PC-3 (cell line): ENCODE data around the gene GPR52. TPM values are rescaled to one million over a fixed set of nuclear protein-coding genes. Genes with fewer than 3 reads are reported as not detected.

Source experiments
- ATAC-seq: fragments of 200-7000 bp; cut with Tn5 transposase; 2 replicates; pipeline ENCODE4 v1.9.1; 2020; ENCODE audit warnings: mild to moderate bottlenecking, moderate library complexity
- BruUV-seq: library from RNA; stranded (reverse); fragments of 400-500 nt; replicated peaks from 2 replicates; lab custom pipeline; 2021; lab: Mats Ljungman, UMichigan
- CTCF ChIA-PET: fragments of 300-600 bp; sonication (Branson Sonifier 250); formaldehyde crosslinking; loops from one replicate; lab custom pipeline; 2022; ENCODE audit warnings: antibody characterized with exemption; lab: Charles Lee
- POLR2A ChIA-PET: fragments of 300-600 bp; sonication (Branson Sonifier 250); formaldehyde crosslinking; loops from one replicate; lab custom pipeline; 2022; ENCODE audit warnings: antibody characterized with exemption; ENCODE audit not compliant: unreplicated experiment; lab: Charles Lee
- DNase-seq: peaks from one replicate; pipeline ENCODE4 v3.0.0-alpha.2; 2015
- H2AFZ ChIP-seq: fragments of 300-600 bp; sonication (generic); 2 replicates; pipeline ENCODE4 v1.6.0; 2016; ENCODE audit warnings: antibody characterized with exemption, low read length
- H3F3A ChIP-seq: fragments of 300-600 bp; sonication (generic); one replicate; pipeline ENCODE4 v1.6.0; 2017; ENCODE audit warnings: antibody characterized with exemption, low read length, control low read depth, mild to moderate bottlenecking; ENCODE audit not compliant: unreplicated experiment
- H3K27ac ChIP-seq: fragments of 300-600 bp; sonication (generic); 2 replicates; pipeline ENCODE4 v1.5.1; 2016; ENCODE audit warnings: mild to moderate bottlenecking, low read length
- H3K27me3 ChIP-seq: fragments of 300-600 bp; sonication (generic); 2 replicates; pipeline ENCODE4 v1.6.1; 2016; ENCODE audit warnings: low read length, mixed read lengths
- H3K36me3 ChIP-seq: fragments of 300-600 bp; sonication (generic); 2 replicates; pipeline ENCODE4 v1.6.1; 2016; ENCODE audit warnings: low read depth, mixed run types, low read length, mixed read lengths
- H3K4me1 ChIP-seq: fragments of 300-600 bp; sonication (generic); 2 replicates; pipeline ENCODE4 v1.5.1; 2016; ENCODE audit warnings: low read length; ENCODE audit not compliant: insufficient read depth
- H3K4me2 ChIP-seq: fragments of 300-600 bp; sonication (generic); 2 replicates; pipeline ENCODE4 v1.6.0; 2016; ENCODE audit warnings: low read length
- H3K4me3 ChIP-seq: fragments of 300-600 bp; sonication (generic); 2 replicates; pipeline ENCODE4 v1.5.1; 2016; ENCODE audit warnings: mild to moderate bottlenecking, low read length, mixed read lengths
- H3K79me2 ChIP-seq: fragments of 300-600 bp; sonication (generic); 2 replicates; pipeline ENCODE4 v1.6.1; 2017; ENCODE audit warnings: low read length, mixed read lengths
- H3K9ac ChIP-seq: fragments of 300-600 bp; sonication (generic); 2 replicates; pipeline ENCODE4 v1.6.0; 2016; ENCODE audit warnings: mild to moderate bottlenecking, low read length
- H3K9me2 ChIP-seq: fragments of 300-600 bp; sonication (generic); replicated peaks from 2 replicates; pipeline ENCODE4 v1.6.1; 2016; ENCODE audit warnings: mixed run types, low read length, mixed read lengths
- H3K9me3 ChIP-seq: fragments of 300-600 bp; sonication (generic); 2 replicates; pipeline ENCODE4 v1.6.1; 2016; ENCODE audit warnings: low read length, mixed read lengths
- H4K20me1 ChIP-seq: fragments of 300-600 bp; sonication (generic); 2 replicates; pipeline ENCODE4 v1.6.1; 2016; ENCODE audit warnings: low read length, mixed read lengths
- EZH2 ChIP-seq: fragments of 300-600 bp; sonication (generic); IDR thresholded peaks from one replicate; pipeline ENCODE4 v1.6.1; 2017; ENCODE audit warnings: antibody characterized with exemption, mild to moderate bottlenecking, low read length; ENCODE audit not compliant: unreplicated experiment
- EZH2phosphoT487 ChIP-seq: fragments of 300-600 bp; sonication (generic); IDR thresholded peaks from 2 replicates; pipeline ENCODE4 v1.6.1; 2018; ENCODE audit warnings: mild to moderate bottlenecking, antibody characterized with exemption, low read length, borderline replicate concordance
- intact Hi-C: fragments of 100-400 bp; cut with micrococcal nuclease; formaldehyde crosslinking; loops from 2 replicates; pipeline ENCODE4 v1.9.0; 2023
- total RNA-seq: library from RNA; depleted of rRNA; stranded (reverse); fragments of >200 nt; gene quantifications from 2 replicates; pipeline ENCODE4 v1.2.3, GENCODE V29; 2014
- TF ChIP-seq, protein P1 (sequence below): fragments of 300-600 bp; sonication (generic); conservative IDR thresholded peaks from 2 replicates; pipeline ENCODE4 v1.5.1; 2017; ENCODE audit warnings: antibody characterized with exemption, low read depth, mild to moderate bottlenecking, low read length

The GPR52 gene
- total RNA-seq, 1 experiment from 2014 or later: 0.44 TPM

DNA sequence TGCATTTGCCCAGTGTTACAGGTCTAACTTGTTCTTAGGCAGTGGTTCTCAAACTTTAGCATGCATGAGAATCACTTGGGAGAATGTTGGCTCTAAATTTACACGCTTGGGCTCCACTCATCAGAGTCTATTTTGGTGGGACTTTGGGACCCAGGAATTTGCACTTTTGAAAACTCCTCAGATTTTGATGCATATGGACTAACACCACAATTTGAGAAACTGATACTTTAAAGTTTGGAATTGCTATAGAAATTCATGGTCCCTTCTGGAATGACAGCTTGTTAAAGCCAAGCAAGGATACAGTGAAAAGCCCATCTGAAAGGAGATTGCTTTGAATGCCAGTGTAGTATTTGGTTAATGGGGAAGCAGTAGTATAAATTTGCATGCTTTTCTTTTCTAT lies 31.5 kb downstream of the GPR52 start:
- ATAC-seq (no peak), DNase-seq (no peak)
- no peak overlapping the region for H3K27ac ChIP-seq
- no peaks in the 10 kb centered on the region for H3F3A ChIP-seq
- H3K4me3 ChIP-seq: no peak overlapping the region
- H3K9me3 ChIP-seq: no peaks in the 10 kb centered on the region
- H3K9me2 ChIP-seq: no peaks in the 10 kb centered on the region
- TF ChIP-seq EZH2phosphoT487 (no peak), EZH2 (no peak)
- TF ChIP-seq, protein P1, sequence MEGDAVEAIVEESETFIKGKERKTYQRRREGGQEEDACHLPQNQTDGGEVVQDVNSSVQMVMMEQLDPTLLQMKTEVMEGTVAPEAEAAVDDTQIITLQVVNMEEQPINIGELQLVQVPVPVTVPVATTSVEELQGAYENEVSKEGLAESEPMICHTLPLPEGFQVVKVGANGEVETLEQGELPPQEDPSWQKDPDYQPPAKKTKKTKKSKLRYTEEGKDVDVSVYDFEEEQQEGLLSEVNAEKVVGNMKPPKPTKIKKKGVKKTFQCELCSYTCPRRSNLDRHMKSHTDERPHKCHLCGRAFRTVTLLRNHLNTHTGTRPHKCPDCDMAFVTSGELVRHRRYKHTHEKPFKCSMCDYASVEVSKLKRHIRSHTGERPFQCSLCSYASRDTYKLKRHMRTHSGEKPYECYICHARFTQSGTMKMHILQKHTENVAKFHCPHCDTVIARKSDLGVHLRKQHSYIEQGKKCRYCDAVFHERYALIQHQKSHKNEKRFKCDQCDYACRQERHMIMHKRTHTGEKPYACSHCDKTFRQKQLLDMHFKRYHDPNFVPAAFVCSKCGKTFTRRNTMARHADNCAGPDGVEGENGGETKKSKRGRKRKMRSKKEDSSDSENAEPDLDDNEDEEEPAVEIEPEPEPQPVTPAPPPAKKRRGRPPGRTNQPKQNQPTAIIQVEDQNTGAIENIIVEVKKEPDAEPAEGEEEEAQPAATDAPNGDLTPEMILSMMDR: no peak
- ChIA-PET POLR2A (no interaction called here), CTCF (no interaction called here)
- intact Hi-C loops: no loop called here
- H3K4me1 ChIP-seq: no peaks in the 10 kb centered on the region
- no peak overlapping the region for H2AFZ ChIP-seq
- H3K27me3 ChIP-seq: no peaks in the 10 kb centered on the region
- H3K9ac ChIP-seq: no peak overlapping the region
- BruUV-seq: no TSS peak
- no peaks in the 10 kb centered on the region for H3K36me3 ChIP-seq
- no peak overlapping the region for H3K4me2 ChIP-seq
- no peaks in the 10 kb centered on the region for H3K79me2 ChIP-seq
- H4K20me1 ChIP-seq: no peaks in the 10 kb centered on the region

DNA sequence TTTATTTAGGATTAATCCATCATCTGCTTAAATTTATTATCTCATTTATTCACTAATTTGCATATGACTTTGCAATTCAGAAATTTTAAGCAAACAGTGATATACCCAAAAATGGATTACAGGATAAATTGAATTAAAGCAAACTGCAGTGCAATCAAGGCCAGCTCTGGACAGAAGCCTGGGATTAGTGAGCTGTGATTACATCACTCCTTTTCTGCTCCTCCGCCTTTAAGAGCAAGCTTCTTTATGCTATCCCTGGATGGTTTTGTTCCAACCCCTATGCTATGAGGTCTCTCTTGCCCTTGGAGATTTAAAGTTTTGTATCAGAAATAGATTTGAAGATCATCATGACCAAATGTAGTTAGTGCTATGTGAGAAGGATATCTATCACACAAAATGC lies 32.6 kb downstream of the GPR52 start:
- Histone ChIP-seq H3K9me3 (no peaks in the 10 kb centered on the region), H4K20me1 (no peaks in the 10 kb centered on the region), H2AFZ (no peak overlapping the region), H3K4me2 (no peak overlapping the region), H3K9me2 (no peaks in the 10 kb centered on the region), H3K9ac (no peak overlapping the region), H3K79me2 (no peaks in the 10 kb centered on the region), H3K36me3 (no peaks in the 10 kb centered on the region), H3K4me3 (no peak overlapping the region), H3F3A (no peaks in the 10 kb centered on the region), H3K27me3 (no peaks in the 10 kb centered on the region), H3K27ac (no peak overlapping the region), H3K4me1 (no peaks in the 10 kb centered on the region)
- CTCF ChIA-PET: no interaction called here
- ATAC-seq (no peak), DNase-seq (no peak)
- intact Hi-C loops: no loop called here
- no TSS peak for BruUV-seq
- TF ChIP-seq EZH2phosphoT487 (no peak), EZH2 (no peak)
- TF ChIP-seq, protein P1: no peak
- POLR2A ChIA-PET: no interaction called here

DNA sequence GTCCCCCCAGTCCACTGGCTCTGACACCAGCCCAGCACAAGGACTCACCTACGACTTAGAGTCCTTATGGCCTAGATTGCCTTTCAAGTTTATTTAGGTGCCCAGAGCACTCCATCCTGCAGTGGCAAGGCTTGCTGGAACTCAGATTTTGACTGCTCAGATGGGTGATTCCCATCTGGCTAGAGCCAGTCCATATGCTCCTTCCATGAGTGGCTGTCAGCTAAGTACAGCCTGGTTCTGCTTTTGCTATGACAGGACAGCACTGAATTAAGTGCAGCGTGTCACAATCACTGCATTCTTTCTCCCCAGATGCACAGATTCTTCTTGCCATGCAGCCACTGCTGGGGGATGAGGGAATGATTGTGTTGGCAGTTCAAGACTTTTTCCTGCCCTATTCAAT lies 43.8 kb downstream of the GPR52 start:
- no peak for DNase-seq
- no peak overlapping the region for H3K4me3 ChIP-seq
- H3K27me3 ChIP-seq: no peaks in the 10 kb centered on the region
- BruUV-seq: no TSS peak
- ChIA-PET CTCF (no interaction called here), POLR2A (no interaction called here)
- H3K9me2 ChIP-seq: no peaks in the 10 kb centered on the region
- intact Hi-C loops: no loop called here
- no peak overlapping the region for H3K4me2 ChIP-seq
- no peaks in the 10 kb centered on the region for H3K9me3 ChIP-seq
- H3K79me2 ChIP-seq: no peaks in the 10 kb centered on the region
- no peaks in the 10 kb centered on the region for H3K36me3 ChIP-seq
- H4K20me1 ChIP-seq: no peaks in the 10 kb centered on the region
- no peak for ATAC-seq
- no peak overlapping the region for H3K9ac ChIP-seq
- no peaks in the 10 kb centered on the region for H3K4me1 ChIP-seq
- TF ChIP-seq EZH2phosphoT487 (no peak), EZH2 (no peak)
- TF ChIP-seq, protein P1: no peak
- no peak overlapping the region for H3K27ac ChIP-seq
- H3F3A ChIP-seq: no peaks in the 10 kb centered on the region
- H2AFZ ChIP-seq: no peak overlapping the region
